HPDE6-E6E7 (cell line): Measurements from ENCODE around the gene SLFN5.
A peak's percentile ranks its signal among the peaks of the same experiment; 100 is the strongest.
"Not testable (repeated sequence)": the region's sequence is repeated elsewhere in the genome, so short reads cannot be mapped to it uniquely, and the experiment has no call there.

Source experiments
- DNase-seq: peaks from one replicate; pipeline ENCODE4 v3.0.0; 2011; ENCODE audit warnings: missing footprints; ENCODE audit errors: extremely low spot score

Gene SLFN5

GRCh38 chr17:35242805-35243560, at the start of gene SLFN5:
Gene SLFN5 (plus strand): TSS chr17:35243072. CDS start chr17:35258691, 15,619 bp downstream.
- DNase-seq: peak; percentile 78

DNA sequence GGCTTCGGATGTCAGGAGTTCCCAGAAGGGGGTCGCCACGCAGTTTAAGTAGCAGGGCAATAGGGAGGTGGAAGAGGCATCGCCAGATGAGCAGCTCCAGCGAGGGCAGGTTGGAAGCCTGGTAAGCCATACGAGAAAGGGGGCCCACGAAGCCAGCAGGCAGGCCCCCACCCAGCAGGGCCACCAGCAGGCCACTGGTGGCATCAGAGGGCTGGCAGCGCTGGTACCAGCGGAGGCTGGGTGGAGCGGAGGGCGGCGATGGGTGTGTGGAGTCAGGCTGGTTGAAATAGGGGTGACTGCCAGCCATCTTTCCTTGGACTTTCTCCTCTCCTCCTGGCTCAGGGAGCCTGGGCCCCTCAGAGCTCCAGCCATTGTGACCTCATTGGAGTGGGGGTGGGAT, 48.9 kb upstream of the SLFN5 start, which contains the start of gene SLC35G3:
Gene SLC35G3, minus strand, starts transcription at position 393 of the 400 bp plus-strand sequence. Its CDS starts 86 bp downstream, at position 307.
- DNase-seq: not testable (repeated sequence)

DNA sequence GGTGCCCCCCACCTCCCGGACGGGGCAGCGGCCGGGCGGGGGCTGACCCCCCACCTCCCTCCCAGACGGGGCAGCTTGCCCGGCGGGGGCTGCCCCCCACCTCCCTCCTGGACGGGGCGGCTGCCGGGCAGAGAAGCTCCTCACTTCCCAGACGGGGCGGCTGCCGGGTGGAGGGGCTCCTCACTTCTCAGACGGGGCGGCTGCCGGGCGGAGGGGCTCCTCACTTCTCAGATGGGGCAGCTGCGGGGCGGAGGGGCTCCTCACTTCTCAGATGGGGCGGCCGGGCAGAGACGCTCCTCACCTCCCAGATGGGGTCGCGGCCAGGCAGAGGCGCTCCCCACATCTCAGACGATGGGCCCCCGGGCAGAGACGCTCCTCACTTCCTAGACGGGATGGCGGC, 47.8 kb upstream of the SLFN5 start:
- not testable (repeated sequence) for DNase-seq

DNA sequence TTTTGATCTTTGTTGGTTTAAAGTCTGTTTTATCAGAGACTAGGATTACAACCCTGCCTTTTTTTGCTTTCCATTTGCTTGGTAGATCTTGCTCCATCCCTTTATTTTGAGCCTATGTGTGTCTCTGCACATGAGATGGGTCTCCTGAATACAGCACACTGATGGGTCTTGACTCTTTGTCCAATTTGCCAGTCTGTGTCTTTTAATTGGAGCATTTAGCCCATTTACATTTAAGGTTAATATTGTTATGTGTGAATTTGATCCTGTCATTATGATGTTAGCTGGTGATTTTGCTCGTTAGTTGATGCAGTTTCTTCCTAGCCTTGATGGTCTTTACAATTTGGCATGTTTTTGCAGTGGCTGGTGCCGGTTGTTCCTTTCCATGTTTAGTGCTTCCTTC, 40.3 kb upstream of the SLFN5 start:
- DNase-seq: not testable (repeated sequence)

DNA sequence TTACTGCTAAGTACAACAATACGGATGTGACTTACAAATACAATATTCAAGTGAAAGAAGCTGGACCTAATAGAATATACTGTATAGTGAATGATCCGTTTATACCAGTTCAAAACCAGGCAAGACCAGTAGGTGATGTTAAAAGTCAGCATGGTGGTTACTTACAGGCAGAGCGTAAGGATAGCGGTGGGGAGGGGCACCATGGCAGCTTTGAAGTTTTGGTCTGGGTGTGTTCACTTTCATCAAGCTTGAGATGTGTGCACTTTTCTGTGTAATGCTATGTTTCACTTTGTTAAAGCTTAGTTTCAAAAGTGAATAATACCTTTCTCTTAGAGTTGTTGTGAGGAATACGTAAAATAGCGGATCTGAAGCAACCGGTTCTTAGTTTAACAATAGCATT, 32.1 kb upstream of the SLFN5 start:
- no peak for DNase-seq

GRCh38 chr17:35212668-35213067, 30.2 kb upstream of the SLFN5 start:
- DNase-seq: no peak

DNA sequence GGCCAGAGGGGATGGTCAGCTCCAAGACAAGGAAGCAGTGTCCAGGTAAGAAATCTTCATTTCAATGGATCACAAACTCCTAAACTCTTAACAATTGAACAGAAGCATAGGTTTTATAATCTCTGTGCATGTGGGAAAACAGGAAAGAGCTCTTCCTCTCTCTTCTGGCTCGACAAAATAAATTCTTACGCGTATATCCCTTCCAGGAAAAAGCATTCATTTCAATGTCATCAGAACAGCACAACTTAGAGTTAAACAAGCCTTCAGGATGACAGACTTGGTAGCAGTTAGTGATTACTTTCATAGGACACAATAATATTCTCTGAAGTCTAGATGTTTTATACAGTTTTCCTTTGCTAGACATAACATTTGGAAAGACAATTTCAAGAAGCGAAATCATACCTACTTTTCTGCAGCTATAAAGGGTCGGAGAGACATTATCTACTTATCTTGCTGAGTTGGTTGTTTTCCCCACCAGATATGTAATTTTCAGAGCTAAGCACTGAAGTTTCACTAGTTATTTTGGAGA, 29.4 kb upstream of the SLFN5 start:
- DNase-seq: no peak

DNA sequence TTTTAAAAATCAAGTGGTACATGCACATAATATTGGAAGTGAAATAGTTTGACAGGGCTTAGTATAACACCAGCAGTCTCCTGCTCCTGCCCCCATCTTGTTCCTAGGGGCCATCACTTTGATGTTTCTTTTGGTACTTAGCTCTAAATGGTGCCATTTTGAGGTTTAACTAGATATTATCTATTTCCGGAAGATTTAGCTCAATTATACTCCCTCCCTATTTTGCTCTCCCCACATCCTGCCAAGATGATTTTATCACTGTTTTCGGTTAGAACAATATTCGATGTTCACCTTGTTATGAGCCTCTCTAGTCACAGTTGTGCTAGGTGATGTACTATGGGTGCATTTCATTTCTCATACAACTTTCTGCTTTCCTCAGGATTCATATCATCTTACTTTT, 28.7 kb upstream of the SLFN5 start:
- no peak for DNase-seq

DNA sequence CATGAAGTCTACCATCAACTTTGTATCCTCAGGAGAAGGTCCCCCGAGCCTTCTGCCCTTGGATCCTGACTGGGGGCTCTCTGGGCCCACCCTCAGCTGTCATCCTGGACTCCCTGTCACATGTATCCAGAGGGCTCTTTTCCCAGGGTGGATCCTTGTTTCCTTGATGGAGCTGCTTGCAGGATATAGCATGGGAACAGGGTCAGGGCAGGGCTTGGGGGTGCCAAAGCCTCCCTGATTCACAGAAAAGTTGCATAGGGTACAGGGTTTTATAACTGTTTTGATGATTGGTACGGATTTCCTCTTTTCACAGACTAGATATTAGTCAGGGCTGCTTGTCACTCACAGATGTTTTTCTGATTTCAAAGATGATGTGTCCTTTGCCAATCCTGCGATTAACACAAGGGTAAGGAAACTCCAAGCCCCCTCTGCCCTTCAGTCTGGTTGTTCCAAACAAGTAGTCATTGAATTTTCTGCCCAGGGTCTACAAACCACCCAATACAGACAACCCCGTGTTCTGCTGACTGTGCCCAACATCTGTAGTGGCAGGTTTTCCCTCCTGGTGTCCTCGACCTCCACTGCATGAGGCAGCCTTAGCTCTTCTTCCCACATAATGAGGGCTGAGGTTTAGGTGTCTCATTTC, 28.1 kb upstream of the SLFN5 start:
- no peak for DNase-seq

DNA sequence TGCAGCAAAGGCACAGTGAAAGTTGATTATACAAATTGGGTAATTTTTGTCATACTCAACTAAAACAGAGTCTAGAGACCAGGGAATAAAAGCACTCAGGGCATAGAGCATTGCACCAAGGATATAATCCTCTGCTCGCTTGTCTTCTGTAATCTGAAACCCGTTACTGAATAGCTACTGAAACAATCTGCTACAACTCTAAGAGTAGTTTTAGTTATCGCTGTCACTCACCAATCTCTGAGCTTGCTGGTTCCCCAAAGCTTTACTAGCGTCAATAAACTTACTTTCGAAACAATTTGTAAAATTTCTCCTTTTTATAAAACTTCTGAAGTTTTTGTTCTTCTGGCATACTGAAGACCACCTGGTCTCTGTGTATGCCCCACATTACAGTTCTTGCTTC, 25.8 kb upstream of the SLFN5 start:
- DNase-seq: no peak

GRCh38 chr17:35218915-35219314, 24.0 kb upstream of the SLFN5 start:
- no peak for DNase-seq

DNA sequence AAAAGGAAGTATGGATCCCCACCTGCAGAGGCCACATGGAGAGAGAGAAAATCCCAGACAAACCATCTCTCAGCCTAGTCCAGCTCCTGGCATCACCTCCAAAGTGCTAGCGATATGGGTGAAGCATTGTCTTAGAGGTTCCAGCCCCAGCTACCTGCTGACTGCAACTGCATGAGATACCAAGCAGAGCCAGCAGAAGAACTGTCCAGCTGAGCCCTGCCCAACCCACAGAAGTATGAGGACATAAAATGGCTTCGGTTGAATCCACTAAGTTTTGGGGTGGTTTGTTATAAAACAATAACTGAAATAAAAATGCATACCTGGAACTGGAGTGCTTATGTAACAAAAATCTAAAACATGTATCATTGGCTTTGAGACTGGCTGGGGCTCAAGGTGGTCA, 20.4 kb upstream of the SLFN5 start:
- DNase-seq: no peak

GRCh38 chr17:35224436-35224835, 18.4 kb upstream of the SLFN5 start:
- no peak for DNase-seq

- no peak for DNase-seq
Observed at GRCh38 chr17:35227546-35227945, 15.3 kb upstream of the SLFN5 start.

- DNase-seq: no peak
Observed at GRCh38 chr17:35229638-35230037, 13.2 kb upstream of the SLFN5 start.

- DNase-seq: not testable (repeated sequence)
Observed at GRCh38 chr17:35234315-35234714, 8.6 kb upstream of the SLFN5 start.

- no peak for DNase-seq
Observed at GRCh38 chr17:35235289-35235688, 7.6 kb upstream of the SLFN5 start.

DNA sequence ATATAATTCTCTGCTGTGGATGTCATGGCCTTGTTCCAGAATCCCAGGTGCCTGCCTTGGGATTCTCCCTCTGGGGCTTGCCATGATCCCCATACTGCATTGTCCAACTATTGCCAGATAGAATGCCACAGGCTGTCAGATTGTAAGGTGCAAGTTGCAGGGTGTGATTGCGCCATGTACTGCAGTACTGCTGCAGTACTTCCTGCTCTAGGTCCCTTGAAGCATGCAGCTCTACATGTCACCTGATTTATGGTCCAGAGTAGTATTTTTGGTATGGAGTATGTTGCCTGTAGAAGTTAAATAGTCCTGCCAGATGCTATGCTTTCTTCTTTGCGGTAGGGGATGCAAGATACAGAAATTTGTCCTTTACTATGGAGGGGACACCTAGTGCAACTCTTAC, 7.0 kb upstream of the SLFN5 start:
- DNase-seq: no peak

- no peak for DNase-seq
Observed at GRCh38 chr17:35236821-35237220, 6.1 kb upstream of the SLFN5 start.

GRCh38 chr17:35238821-35239220, 4.1 kb upstream of the SLFN5 start:
- peak; percentile 70 for DNase-seq

GRCh38 chr17:35239823-35240222, 3.0 kb upstream of the SLFN5 start:
- no peak for DNase-seq

- DNase-seq: no peak
Observed at GRCh38 chr17:35240861-35241260, 2.0 kb upstream of the SLFN5 start.

- no peak for DNase-seq
Observed at GRCh38 chr17:35241520-35241919, 1.4 kb upstream of the SLFN5 start.
